Lung microvascular endothelial cell (primary cell): ENCODE data around the gene TRIM41. TPM values are rescaled to one million over a fixed set of nuclear protein-coding genes. Genes with fewer than 3 reads are reported as not detected.
"Not testable (repeated sequence)": the region's sequence is repeated elsewhere in the genome, so short reads cannot be mapped to it uniquely, and the experiment has no call there.

Experiments
- DNase-seq, 2 donors: peaks; one replicate each; pipeline versions ENCODE4 v3.0.0 to v3.0.0-alpha.2; 2010; ENCODE audit warnings: low read depth in 2 of 2
- total RNA-seq: library from RNA; depleted of rRNA; stranded (reverse); fragments of >200 nt; gene quantifications from 2 replicates; pipeline ENCODE4 v1.2.1, GENCODE V29; 2014

The TRIM41 gene
- total RNA-seq, 1 donor from 2014 or later, result 10.3 TPM

DNA sequence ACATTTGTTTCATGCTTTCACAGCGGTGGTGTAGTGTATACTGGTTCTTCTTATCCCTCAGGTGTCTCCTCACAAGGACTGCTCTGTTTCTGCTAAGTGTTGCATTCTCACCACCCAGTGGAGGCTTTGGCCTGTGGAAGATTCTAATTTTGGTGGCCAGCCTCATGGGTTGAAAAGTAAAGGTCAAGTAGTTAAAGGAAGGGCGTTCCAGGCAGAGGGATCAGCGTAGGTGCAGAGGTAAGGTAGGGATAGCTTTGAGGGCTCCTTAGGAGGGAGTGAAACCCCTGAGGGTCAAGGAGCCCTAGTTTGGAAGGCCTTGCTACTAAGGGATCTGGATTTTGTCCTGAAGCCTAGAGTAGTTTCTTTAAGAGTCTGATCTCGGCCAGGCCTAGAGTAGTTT is 25.2 kb downstream of the TRIM41 start:
- DNase-seq, result no peak

DNA sequence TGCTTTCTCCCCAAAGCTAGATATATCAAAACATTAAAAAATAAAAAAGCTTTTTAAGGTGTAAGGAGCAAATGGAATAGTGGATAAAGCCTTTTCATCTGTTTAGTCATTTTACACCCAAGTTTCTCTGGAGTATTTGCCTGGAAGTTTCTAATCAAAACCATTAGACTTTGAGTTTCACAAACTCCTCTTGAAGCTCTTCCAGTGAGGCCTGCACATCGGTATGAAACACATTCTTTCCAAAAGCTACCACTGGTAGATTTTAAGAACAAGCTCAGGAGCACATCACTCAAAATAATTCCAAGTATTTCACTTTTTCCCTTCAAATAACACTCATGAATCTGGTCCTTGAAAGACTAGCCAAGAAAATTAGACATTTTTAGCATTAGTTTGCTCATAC is 32.2 kb downstream of the TRIM41 start:
- no peak for DNase-seq

DNA sequence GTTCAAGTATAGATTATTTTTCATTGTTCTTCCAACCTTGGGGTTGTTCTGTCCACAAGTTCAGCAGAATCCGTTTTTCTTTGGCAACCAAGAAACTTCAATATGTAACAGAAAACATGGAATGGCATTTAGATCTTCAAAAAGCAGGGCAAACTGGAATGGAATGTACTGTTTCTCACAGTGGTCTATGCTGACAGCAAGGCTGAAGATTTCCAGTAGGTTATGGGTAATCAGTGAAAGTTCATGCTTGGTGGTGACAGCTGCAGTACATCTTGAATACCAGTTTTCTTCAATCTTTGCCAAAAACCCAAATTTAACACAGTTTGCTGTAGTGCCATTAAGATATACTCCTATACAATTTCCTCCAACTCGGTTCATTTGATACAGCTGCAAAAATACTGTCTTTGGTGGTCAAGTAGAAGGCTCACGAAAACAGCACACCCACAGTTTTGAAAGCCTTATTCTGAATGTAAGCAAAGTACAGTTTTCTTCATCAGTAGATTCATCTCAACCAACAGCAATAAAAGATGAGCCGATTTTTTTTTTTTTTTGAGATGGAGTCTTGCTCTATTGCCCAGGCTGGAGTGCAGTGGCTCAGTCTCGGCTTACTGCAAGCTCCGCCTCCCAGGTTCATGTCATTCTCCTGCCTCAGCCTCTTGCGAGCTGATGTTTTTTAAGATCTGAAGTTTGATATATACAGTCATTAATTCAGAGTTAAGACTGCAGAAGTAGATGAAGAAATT is 32.9 kb downstream of the TRIM41 start:
- no peak for DNase-seq

DNA sequence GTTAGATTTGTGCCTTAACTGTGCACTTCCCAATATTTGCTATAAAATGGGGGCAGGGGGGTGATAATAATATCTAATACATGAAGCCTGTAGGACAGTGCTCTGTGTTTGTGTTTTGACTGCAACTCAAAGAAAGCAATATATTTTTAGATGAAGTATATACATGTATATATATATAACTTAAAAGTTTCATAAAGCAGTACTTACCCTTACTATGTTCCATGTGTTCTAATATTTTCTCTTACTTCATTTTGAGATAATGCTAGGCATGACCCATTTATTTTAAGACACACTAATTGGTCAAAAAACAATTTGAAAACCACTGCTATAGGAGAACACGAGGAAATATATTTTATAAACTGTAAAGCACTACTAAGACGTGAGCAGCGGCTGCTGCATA is 35.5 kb downstream of the TRIM41 start:
- no peak for DNase-seq

DNA sequence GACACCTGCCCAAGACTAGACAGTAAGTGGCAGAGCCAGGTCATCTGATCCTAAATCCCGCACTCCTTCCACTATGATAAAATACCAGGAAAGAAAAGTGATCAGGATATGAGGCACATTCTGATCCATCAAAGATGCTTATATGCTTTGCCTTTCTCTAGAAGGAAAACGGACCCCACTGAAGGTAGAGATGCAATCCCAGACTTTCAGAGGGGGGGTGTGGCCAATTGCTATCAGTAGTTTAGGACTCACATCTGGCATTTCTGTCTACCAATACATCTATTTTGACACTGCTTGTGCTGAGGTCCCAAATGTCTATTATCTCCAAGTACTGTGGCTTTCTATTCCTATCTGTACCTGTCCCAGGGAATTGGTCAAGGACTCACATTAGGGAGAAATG is 36.2 kb downstream of the TRIM41 start:
- no peak for DNase-seq

DNA sequence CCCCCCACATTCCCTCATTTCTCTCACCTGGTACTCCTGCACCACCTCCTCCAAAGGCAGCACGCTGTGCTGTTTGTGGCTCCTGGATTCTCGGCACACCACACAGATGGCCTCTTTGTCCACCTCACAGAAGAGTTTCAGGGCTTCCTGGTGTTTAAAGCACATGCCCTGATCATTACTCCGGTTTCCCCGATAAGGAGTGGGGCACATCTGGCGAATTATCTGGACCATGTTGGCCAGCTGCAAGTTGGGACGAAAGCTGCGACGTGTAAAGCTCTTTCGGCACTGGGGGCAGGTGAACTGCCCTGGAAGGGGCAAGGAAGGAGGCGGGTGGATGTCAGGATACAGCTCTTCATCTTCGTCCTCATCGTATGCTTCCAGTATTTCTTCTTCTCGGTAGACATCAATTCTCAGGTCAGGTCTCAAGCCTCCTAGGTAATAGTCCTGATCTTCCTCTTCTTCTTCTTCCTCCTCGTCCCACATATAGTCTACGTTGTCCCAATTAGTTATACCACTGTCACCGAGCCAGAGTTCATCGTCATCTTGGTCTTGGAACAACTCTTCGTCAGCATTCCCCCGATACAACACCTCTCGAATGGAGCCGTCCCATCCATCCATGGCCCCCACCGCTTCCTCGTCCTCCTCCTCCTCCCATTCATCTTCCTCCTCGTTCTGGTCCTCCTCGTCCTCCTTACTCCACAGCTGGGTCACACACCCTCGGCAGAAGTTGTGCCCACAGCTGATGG is 37.1 kb downstream of the TRIM41 start:
- DNase-seq, result no peak

DNA sequence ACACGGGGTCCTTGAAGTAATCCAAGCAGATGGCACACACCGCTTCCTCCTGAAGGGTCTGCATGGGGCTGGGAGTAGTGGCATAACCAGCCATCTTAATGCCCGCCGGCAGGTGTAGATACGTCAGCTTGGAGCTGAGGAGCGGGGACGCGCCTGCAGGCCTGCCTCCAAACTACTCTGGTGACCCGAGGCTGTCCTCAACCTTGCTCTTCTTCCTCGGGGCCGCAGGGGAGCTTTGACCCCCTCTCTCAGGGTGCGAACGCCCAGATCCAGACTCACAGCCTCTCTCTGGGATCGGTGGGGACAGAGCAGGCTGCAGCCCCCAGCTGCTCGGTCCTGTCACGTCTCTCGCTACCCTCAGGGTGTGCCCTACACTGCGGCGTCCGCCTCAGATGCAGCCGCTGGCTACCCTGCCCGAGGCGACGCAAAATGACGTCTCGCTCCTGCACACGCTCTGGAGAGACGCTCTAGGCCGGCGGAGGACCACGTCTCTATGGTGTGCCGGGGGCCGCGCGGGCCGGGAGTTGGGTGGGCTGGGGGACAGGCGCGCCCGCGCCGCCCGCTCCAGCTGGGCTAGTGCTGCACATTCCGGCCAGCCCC is 37.7 kb downstream of the TRIM41 start, which contains the start of gene TRIM52:
TRIM52 (minus strand) TSS at position 424 of the 600 bp plus-strand sequence; CDS start at position 94, 330 bp downstream.
- peak; percentile 93 to 95 for DNase-seq

DNA sequence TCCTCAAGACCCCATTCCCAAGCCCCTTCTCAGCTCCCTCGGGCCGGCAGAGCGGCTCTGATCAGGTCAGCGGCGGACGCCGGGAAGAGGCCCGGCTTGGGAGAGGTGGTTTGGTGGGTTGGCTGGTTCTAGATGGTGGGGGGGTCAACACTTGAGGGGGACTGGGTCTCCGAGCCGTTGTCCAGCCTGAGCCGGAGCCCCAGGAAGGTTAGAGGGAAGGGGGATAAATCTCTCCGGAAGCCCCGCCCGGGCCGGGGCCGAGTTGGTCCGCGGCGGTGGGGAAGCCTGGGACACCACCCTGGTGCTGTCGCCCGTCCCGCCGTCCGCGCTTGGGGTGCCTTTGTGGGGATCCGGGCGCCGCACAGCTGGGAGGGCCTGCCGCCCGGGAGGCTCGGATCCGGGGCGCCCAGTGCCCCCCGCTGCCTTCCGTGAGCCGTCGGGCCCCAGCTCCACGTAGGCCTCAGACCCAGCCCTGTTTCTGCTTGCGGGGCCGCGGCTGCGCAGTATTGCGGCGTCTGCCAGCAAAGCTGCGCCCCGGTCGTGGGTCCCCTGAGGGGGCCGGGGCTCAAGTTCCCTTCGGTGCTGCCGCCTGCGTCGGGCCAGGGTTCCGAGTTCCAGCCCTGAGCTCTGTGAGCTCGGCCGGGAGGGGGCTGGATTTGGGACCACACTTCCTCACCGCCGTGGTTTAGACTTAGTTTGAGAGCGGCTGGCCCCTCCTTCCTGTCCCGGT is 38.4 kb downstream of the TRIM41 start:
- DNase-seq, result peak; percentile 72 to 77

DNA sequence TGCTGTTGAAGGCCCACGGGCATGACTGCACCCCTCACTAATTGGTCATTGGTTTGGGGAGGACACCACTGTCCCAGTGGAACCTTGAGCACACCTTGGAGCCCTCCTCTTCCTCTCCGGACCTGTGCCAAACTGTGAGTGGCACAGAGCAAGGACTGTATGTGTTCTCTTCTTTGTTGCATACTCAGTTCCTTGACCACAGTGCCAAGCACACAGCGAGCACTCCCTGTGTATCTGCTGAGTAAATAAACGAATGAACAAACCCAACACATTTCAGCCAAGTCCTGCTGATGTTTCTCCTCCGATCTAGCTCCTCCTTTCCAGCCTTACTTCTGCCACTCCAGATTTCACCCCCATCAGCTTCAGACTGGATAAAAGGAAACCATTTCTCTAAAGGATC is 40.6 kb downstream of the TRIM41 start:
- DNase-seq, result no peak

DNA sequence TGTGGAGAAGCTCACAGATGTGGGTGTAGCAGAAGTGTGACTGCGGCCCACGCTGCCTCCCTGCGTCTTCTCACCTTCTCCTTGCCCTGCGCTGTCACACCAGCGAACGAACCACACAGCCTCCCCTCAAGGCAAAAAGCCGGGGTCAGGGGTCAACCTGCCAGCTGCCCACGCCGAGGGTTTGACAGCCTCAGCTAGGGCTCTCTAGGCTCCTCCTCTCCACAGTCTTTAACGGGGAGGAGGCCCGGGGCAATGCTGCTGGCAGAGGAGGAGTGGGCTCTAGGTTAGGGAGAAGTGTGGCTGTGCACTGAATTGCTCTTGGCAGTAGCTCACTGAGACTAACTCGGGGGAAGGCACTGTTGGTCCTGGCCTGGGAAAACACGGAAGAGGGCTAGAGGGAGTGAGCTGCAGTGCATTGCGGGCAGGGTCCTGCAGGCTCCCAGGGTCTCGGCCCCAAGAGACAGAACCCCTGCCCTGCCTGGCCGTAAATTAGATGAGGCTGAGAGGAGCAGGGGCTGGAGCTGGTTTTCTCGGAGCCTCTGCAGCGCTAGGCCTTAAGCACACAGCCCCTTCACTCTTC is 42.1 kb downstream of the TRIM41 start:
- DNase-seq, result no peak

DNA sequence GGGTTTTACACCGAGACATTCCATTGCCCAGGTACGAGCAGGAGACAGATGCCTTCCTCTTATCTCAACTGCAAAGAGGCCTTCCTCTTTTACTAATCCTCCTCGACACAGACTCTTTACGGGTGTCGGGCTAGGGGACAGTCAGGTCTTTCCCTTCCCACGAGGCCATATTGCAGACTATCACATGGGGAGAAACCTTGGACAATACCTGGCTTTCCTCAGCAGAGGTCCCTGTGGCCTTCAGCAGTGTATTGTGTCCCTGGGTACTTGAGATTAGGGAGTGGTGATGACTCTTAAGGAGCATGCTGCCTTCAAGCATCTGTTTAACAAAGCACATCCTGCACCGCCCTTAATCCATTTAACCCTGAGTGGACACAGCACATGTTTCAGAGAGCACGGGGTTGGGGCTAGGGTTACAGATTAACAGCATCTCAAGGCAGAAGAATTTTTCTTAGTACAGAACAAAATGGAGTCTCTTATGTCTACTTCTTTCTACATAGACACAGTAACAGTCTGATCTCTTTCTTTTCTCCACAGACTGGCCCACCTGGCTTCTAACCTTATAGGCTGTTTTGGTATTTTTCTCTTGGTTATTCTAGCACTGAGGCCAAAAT is 44.3 kb downstream of the TRIM41 start:
- not testable (repeated sequence) for DNase-seq

DNA sequence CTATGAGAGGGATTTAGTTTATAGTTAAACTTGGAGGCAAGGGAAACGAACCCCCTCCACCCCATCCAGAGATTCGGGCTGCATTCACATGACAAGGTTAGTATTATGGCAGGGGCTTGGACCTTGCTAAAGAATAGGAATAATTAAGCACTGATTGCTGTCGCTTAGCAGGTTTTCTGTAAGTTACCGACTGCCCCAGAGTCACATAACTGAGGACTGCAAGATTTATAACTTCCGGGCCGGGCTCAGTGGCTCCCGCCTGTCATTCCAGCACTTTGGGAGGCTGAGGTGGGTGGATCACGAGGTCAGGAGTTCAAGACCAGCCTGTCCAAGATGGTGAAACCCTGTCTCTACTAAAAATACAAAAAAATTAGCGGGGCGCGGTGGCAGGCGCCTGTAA is 44.8 kb downstream of the TRIM41 start:
- not testable (repeated sequence) for DNase-seq

DNA sequence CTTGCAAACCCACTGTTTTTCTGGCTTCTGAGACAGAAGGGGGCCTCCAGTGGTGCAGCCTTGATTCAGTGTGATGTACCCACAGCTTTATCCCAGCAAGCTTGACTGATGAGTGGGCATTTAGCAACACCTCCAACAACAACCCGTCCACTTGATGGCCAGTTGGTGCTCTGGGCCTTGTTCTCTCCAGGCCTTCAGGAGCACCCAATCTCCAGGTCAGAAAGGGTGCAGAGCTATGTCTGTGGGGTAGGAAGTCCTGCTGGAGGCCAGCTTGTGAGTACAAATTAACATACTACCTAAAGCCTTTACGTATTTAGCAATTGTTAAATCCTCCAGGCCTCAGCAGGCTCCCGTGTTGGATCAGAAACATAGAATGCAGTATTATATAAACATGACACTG is 48.0 kb downstream of the TRIM41 start:
- DNase-seq, result no peak

DNA sequence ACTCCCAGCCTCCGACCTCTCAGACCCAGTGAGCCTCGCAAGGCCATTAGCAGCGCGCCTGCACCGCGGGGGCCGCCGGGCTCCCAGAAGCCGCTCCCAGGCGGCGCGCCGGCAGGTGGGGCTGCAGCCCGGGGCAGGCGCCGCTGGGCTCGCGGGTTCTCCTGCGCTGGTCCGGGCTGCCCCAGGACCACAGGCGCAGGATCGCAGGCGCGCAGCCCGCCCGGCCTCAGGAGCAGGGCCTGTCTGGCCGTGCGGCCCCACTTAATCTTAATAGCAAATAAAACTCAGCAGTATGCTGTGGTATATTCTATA is 50.3 kb downstream of the TRIM41 start:
- DNase-seq, result peak; percentile 33 to 62

DNA sequence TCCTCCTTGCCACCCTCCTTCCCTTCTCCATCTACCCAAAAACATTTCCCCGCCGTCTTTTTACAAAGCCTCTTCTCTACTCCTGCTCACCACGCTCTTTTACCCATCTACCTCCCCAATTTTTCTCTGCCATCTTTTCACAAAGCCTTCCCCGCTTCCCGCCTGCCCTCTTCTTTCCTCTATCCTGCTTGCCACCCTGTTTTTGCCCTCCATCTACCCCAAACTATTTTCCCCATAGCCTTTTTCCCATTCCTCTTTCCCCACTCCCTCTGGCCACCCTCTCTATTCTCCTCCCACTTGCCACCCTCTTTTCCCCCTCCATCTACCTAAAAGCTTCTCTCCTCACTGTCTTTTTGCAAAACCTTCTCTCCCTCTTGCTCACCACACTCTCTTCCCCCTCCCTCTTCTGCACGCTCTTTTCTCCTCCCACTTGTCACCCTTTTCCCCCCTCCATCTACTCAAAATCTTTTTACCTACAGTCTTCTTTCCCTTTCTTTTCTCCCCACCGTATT is 57.2 kb downstream of the TRIM41 start:
- no peak for DNase-seq

DNA sequence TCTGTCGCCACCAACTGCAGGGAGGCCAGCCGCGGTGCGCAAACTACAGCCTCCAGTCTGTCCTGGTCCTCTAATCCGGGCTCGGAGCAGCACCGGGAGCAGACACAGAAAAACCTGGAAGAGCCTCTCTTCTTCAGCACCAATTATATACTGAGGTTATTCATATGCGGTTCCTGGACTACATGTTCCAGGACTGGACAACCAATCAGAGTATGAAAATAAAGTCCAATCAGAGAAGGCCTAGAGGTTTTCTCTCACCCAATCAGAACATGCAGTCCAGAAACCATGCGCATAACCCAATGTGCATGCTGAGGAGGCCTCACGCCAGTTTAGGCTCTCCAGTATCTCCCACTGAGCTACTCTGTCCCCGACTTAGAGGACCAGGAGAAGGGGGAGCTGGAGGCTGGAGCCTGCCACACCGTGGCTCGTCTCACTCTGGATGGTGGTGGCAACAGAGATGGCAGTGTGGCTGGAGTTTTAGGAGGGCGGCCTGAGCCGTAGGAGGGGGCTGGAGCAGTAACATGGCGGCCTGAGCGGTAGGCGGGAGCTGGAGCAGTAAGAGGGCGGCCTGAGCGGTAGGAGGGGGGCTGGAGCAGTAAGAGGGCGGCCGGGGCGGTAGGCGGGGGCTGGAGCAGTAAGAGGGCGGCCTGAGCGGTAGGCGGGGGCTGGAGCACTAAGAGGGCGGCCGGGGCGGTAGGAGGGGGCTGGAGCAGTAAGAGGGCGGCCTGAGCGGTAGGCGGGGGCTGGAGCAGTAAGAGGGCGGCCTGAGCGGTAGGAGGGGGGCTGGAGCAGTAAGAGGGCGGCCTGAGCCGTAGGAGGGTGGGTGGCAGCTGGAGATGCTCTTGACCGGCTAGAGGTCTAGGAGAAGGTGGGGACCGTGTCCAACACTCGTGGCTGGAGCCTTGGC is 58.2 kb downstream of the TRIM41 start:
- DNase-seq, result no peak

DNA sequence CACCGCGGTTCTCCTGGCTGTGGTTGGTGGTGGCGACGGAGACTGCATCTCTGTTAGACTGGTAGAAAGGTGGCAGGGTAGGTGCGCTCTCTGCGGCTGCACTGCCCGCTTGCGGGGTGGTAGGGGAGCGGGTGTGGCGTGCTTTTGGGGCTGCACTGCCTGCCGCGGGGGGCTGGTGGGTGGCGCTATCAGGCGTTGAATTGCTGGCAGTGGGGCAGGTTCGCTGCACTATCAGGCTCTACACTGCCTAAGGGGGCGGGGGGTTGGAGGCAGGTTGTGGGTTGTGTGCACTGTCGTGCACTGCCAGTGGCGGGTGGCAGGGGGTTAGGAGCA is 58.9 kb downstream of the TRIM41 start:
- no peak for DNase-seq

DNA sequence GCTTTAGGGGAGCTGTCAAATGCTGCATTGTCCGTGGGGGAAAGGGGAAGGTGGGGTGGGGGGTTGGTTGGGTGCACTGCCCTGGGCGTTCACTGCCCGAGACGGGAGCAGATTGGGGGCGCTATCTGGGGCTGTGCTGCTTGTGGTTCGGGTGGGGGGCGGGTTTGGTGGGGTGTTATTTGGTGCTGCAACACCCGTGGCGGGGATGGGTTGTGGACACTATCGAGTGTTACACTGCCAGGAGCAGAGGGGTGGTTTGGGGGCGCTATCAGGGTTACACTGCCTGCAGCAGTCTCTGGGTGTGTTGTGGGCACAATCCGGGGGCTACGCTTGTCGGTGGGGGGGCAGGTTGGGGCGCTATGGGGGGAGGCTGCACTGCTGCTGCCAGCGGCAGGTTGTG is 59.3 kb downstream of the TRIM41 start:
- DNase-seq, result not testable (repeated sequence)

DNA sequence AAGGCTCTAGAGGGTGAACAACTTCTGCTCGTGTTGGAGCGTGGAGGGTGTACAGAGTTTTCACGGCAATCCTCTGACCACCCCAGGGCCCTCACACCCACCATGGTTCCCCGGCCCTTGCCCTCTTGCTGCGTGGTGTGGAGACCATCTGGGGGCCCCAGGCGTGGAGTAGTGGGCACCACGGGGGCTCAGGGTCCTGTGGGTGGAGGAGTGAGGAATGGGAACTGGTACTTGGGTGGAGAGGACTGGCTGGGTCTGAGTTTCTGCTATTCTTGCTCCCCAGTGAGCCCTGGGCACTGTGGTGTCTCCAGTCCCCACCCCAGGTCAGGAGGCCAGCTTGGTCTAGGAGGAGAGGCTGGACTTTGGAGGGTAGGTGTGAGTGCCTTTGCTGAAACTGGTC is 59.8 kb downstream of the TRIM41 start:
- no peak for DNase-seq

DNA sequence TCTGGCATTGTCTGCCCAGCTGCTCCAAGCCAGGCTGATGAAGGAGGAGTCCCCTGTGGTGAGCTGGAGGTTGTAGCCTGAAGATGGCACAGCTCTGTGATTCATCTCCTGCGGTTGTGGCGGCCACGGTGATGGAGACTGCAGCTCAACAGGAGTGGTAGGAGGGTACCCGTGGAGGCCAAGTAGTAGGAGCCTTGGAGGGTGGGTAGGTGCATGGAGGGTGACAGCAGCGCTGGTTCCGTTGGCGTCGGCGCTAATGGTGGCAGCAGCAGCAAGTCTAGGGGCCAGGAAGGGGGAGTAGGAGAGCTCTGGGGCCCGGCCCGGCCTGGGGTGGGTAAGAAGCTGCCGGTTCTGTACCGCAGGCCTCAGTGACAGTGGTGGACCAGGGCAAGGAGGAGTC is 60.3 kb downstream of the TRIM41 start:
- DNase-seq, result no peak
